AML-193 (cell line): Measurements from ENCODE around the gene TBX21.
A peak's percentile ranks its signal among the peaks of the same experiment; 100 is the strongest.

ENCODE experiments used
- DNase-seq, 2 experiments: peaks; one replicate each; lab custom pipeline; 2025; lab: John Stamatoyannopoulos, UW

TBX21 gene

DNA sequence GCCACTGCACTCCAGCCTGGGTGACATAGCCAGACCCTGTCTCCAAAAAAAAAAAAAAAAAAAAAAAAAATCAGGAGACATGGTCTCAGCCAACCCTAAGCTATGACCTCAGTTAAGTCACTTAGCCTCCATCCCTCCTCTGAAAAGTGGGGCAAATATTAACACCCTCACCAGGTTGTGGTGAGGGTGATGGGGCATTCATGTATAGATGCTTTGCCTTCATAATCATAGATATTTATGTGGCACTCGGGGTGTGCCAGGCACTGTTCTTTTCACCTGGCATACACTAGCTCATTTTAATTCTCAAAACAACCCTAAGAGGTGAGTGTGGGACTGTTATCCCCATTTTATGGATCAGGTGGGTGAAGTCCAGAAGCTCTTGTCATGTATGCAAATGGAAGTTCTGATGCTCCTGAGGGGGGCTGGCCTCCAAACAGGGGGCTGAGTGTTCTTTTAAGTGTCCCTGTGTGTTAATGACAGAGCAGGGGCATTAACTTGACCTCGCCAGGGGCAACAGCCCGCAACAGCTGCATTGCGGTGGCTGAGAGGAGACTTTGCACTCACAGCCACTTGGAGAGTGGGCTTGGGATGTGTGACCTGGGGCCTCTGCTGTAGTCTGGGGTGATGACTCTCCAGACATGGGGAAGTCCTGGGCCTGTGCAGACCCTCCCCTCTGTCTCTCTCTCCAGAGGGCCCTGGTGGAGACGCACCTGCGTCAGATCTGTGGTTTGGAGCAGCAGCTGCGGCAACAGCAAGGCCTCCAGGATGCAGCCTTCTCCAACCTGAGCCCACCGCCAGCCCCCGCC lies 34.9 kb upstream of the TBX21 start:
- DNase-seq = no peak

DNA sequence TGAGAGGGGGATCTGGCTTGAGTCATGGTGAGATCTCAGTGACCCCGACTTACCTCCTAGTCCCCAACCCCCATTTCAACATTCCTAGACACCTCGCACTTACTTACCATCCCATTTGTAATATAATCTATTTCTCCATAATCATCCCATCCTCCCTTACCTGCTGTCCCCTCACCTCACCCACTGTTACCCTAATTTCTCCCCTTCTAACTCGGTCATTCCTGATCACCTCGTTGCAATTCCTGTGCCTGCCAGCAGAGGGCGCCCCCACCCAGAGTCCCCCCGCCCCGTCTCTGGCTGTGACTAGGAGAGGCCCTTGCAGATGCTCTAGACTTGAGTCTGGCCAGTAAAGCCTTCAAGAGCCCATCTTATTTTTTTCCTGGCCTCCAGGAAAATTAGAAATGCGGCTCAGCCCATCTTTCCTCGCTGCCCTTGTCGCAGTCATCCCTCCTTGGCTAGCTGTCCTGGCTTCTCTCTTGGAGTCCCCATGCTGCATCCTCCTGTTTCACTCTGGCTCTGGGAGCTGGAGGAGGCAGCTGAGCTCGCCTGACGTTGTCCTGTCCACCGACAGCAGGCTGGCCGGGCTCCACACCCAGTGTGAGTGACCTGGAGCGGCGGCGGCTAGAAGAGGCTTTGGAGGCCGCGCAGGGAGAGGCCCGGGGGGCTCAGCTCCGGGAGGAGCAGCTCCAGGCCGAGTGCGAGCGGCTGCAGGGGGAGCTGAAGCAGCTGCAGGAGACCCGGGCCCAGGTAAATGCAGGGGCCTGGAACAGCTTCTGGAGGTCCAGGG lies 34.1 kb upstream of the TBX21 start:
- DNase-seq = peak; percentile 39 to 64

DNA sequence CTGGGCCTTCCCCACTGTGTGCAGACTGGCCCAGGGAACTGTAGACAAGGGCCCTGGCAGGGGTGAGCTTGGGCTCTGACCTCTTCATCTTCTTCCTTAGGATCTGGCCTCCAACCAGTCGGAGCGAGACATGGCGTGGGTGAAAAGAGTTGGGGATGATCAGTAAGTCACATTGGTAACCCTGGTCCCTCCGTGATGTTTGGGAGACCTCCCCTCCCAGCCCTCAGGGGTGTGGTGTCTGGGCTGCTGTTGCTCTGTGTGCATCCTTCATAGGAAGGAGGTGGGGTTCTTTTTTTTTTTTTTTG lies 33.5 kb upstream of the TBX21 start:
- DNase-seq = no peak

DNA sequence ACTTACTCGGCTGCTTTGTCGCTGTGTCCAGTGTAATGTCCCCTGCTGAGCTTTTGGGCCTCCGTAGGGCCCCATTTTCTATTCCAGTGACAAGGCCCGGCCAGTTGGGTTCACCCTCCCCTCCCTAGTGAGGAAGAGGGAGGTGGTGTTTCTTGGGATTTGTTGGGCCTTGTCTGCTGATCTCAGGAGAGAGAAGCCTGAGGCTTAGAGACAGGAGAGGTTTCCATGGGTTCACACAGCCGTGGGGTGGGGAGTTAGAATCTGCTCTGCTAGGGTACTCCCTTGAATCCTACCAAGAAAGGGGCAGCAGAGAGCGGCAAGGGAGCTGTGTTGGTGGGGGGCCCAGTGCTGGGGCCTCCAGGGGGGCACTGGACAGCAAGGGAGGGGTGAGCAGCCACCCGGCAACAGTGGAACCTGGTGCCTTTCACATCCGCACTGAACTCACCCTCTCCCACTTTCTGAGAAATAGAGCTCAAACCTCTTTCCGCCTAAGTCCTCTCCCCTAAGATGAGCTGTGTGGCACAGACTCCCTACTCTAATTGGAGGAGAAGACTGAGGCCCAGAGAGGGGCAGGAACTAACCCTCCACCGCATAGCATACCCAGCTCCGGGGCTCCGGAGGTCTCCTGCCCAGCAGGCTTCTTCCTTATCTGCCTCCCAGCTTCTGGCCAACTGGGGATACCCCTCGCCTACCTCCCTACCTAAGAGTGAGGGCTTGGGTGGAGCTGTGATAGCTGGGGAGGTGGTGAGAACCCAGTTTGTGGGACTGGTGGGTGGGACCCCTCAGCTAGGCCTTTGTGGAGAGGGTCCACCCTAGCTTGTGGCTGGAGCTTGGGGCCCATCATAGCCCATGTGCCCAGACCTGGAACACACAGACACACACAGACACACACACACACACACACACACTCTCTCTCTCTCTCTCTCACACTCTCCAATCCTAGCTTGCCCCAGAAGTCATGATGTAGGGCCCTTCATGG lies 32.3 kb upstream of the TBX21 start:
- DNase-seq = no peak

DNA sequence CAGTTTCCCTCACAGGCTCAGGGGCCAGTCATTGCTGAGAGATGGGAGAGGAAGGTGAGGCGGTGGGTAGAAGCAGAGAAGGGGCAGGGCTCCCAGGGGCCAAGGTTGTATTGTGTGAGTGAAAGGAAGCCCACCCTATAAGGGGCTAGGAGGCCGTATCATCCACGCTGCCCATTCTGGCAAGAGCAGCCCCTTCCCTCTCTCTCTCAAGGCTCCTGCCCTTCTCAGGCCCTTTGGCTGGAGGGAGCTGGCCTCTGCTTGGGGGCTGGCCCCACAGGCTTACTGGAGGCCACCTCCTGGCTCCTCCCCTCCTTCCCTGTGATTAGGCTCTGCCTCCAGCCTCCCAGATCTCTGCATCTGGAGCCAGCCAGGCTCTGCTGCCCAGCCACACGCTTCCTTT lies 31.4 kb upstream of the TBX21 start:
- no peak for DNase-seq

DNA sequence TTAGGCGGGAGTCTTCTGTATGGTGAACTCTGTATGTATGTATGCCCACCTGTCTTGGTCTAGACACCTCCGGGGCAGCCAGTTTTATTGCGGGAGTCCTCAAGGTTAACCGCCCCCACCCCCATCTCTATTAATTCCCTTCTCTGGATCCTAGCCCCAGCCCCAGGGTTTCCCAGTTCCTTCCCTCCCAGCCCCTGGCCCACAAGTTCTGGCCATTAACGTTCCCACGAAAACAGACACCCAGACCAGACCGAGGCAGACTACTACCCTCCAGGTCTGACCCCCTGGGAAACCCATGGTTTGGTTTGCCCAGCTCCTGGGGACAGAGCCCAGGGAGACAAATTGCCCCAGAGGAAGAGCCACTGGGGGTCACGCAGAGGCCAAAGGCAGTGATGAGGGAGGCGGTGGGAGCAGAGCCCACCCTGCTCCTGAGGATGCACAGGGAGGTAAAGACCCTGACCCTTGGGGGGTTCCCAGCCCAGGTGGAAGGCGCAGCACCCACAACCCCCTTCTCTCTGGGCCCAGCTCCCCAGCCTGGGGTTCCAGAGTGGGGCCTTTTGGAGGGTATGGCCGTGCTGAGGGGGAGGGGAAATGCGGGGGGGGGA lies 30.5 kb upstream of the TBX21 start:
- DNase-seq = no peak

DNA sequence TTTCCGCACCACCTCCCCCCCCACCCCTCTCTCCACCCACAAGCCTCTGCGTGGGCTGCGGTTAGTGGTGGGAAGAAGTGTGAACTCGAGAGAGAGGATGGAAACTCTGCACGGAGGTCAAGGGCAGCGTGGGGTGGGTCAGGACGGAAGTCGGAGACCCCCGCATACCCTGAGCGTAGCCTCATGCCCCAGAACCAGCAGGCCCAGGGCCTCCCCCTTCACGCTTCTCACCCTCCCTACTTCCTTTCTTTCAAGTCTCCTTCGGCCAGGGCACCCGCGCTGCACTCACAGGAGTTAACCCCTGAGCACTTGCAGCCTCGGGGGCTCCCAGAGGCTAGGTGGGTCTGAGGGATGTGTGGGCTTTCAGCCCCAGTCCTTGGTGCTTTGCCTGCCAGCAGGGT lies 29.8 kb upstream of the TBX21 start:
- no peak for DNase-seq

DNA sequence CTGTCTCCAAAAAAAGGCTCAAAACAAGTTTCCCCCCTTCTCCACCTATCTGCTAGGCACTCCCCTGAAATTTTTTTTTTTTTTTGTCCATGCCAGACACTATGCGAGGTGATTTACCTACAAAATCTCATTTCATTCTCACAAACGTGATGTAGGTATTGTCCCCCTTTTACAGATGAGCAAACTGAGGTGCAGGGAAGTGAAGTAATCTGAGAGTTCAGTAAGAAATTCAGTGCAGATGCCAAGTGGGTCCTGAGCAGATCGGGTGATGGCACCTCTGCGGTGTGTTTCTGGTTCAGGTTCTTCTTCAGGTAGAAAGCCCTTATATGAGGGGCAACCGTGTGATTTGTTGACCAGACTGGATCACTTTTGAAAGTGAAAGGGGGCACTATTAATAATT lies 29.4 kb upstream of the TBX21 start:
- no peak for DNase-seq

DNA sequence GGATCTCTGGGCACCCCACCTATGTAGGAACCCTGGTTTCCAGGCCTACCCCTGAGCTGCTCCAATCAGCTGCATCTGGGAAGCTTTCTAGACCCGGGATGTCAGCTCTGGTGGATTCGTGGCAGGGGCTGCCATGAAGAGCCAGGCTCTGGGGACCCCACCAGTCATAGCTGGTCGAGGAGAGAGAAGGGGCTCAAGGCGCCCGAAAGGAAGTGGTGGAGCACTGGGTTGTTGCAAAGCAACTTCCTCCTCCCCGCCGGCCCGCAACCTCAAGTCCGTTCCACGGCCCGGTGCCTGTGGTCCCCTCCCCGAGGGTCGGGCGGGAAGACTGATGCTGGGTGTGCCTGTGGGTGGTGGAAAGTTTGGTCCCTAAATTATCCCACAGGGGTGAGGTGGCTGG lies 28.9 kb upstream of the TBX21 start:
- DNase-seq = peak; percentile 22 to 76

DNA sequence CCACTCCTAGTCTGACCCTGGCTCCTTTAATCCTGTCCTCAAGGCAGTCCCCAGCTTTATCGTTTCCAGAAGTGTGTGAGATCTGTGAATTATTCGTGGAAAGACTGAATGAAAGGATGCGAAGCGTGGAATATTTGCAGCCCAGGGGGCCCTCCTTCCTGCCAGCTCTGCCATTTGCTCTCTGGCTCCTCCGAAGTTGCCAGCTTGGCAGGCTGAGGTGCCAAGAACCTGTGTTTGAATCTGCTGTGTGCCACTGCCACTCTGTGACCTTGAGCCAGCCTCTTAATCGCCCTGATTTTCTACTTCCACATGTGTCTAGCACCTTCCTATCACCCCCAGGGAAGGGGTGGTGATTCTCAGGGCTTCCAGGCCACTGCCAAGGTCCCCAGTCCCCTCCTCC lies 28.3 kb upstream of the TBX21 start:
- no peak for DNase-seq

DNA sequence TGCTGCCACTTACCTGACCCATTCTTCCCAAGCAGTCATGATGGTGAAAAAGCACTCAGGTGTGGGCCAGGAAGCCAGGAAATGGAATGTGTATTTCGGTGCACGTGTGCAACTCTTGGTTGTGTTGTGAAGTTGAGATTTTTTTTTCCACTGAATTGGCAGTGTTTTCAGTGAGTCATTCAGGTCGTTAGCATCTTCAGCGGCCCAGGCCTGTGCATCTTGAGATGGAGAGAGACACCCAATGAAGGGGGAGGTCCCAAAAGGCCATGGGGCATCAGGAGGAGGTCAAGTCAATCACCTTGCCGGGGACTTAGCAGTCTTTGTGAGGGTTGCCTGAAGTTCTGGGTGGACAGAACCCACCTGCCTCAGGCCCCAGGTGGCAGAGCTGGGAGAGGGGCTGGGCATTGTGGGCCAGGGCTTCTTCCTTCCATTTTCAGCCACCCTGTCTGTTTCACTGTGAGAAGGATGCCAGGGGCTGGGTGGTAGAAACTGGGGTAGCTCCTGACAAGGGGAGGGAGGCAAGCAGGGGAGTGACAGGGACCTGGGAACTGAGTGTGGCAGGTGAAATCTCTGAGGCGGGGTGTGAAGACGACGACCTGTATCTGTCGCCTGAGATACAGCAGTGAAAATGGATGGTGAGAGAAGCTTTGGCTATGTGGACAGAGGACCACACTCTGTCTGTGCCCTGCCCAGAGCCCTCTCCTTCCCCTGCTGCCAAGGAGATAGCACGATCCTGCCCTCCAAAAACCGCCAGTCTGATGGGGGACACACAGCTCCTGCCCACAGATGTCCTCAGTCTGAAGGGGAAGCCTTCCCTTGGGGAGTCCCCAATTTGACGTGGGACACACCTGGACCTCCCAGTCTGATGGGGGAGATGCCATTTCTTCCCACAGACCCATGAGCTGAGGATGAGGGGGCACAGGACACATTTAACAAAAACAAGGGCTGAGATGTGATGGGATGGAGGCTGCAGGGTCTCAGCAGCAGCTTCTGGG lies 27.2 kb upstream of the TBX21 start:
- DNase-seq = no peak

DNA sequence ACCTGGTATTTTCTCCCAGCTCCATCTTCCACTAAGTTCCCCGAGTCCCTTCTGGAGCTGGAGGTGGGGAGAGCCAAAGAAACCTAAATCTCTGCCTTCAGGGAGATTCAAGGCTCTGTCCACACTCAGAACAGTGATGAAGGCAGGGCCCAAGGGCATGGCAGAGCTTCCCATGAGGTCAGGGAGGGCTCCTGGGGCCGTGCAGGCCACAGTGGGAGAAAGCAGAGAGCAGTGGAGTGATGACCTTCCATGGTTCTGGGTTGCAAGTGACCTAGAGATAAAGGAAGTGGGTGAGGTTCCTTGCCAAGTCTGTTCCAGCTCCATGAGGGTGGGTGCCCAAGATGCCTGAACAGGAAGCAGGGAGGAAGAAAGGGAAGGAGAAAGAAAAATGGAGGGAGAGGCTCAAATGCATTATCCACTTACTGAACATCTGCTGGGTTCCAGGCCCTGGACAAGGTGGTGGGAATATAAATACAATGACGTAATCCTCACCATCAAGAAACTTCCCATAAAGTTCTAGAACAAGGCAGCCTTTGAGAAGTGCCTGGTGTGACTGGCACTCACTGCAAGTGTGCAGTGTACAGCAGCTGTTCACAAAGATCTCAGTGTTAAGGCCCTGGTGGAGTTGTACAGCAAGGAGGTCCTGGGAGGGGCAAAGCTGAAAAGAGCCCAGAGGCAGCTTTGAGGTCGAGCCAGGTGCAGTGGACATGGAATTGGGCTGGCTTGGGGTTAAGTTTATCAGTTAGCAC lies 25.8 kb upstream of the TBX21 start:
- peak in 1 of 2 experiments; percentile 44 for DNase-seq

DNA sequence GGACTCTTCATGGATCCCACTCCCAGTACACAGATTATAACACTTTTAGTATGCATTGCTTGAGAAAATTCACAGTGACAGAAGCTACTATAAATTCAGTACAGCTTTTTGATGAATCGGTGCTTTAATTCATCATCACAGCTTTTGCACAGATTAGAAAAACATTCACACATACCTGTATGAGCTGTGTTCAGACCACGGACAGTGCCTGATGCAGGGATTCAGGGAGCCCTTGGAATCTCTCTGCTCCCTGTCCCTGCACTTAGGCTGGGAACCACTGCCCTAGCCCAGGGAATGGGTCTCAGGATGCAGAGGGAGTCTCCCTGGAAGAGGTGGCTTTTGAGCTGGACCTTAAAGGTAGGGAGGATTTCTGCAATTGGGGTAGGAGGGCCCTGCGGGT lies 25.2 kb upstream of the TBX21 start:
- DNase-seq = no peak

DNA sequence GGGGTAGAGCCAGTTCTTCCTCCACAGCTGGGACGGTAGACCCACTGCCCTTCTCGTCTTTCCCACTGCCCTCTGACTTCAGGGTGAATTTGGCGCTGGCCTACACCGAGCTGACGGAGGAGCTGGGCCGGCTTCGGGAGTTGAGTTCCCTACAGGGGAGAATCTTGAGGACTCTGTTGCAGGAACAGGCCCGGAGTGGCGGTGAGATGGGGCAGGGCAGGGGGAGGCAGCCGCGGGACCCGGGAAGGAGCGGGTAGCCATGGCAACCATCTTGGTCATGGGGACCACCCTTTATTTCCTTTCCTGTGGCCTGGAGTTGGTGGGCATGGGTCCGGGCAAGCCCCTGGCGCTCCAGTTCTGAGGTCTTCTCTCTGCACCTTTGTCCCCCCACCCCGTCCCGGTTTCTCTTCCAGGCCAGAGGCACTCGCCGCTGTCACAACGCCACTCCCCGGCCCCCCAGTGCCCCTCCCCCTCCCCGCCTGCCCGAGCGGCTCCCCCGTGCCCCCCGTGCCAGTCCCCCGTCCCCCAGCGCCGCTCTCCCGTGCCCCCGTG lies 24.6 kb upstream of the TBX21 start:
- no peak for DNase-seq

DNA sequence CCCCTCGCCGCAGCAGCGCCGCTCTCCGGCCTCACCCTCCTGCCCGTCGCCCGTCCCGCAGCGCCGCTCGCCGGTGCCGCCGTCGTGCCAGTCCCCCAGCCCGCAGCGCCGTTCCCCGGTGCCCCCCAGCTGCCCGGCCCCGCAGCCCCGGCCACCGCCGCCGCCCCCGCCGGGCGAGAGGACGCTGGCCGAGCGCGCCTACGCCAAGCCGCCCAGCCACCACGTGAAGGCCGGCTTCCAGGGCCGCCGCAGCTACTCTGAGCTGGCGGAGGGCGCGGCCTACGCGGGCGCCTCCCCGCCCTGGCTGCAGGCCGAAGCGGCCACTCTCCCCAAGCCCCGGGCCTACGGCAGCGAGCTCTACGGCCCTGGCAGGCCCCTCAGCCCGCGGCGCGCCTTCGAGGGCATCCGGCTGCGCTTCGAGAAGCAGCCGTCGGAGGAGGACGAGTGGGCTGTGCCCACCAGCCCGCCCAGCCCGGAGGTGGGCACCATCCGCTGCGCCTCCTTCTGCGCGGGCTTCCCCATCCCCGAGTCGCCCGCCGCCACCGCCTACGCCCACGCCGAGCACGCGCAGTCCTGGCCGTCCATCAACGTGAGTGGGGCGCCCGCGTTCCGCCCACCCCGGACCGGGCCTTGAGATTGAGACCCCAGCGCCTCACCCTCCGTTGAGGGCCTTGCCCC lies 24.0 kb upstream of the TBX21 start:
- no peak for DNase-seq

DNA sequence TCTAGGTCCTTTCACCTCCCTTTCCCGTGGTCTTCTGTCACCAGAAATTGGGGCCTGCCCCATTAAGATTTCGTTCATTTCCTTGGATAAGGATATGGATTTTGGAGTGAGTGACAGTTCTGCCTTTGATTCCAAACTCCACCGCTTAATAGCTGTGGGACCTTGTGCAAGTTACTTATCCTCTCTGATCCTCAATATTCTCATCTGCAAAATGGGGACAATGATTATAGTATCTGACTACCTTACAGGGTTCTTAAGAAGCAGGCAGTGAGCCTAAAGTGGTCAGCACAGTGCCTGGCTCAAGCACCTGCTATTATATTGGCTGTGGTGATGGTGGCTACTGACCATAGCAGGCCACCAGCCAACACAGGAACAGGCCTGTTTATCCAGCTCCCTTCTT lies 23.4 kb upstream of the TBX21 start:
- no peak for DNase-seq

DNA sequence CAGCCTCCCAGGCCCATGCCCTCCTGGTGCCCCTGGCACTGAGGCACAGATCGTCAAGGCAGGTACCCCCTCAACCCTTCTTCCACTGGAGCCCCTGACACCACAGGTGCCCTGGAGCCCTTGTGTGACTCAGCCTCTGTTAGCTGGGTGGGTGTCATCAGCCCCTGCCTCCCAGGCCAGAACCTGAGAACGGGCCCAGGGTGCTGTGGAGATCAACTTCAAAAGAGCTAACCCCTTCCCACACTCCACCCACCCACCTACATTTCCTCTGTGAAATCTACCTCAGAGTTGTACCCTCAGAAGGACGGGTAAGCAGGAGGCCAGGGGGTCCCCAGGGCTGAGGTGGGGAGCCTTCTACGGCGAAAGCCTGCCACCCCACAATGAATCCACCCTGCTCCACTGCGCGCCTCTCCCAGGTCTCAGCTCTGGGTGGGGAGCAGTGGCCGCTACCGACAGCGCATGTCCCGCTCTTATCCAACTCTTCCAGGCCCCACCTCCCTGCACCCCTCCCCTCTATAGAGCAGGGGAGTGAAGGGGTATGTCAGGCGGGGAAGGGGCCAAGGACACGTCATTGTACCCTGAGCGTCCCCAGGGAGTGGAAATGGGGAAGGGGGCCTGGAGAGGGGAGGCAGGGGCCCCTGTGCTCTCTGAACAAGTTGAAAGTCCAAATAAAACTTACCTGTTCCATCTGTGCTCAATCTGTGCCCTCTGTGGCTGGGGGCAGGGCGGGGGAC lies 21.5 kb upstream of the TBX21 start:
- no peak for DNase-seq

DNA sequence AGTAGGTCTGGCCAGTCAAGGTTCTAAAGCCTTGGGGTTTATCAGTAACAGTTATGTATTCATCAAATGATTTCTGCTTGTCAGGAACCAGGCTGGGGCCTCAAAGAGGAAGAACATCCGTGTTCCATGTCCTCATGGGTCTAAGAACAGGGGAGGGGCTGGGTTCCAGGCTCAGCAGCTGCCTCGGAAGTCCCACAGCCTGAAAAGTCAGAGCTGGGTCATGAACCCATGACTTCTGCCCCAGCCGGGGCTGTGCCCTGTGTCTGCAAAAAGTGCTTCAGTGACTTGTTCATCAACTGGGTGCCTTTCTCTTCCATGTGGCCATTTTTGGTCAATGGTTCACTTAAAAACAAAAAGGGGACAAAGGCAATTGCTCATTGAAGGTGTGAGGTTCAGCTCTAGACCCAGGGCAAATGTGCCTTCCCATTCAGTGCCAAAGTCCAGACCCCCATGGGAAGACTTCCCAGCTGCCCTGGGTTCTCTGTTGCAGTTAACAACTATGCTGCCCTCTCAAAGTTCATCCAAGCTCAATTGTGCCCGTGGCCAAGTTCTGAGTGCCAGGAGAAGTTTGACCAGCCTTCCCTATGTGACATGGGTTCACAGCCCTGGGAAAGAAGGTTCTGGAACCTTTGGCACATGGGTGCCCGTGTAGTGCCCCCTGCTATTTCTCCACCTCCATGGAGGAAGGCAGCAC lies 20.6 kb upstream of the TBX21 start:
- no peak for DNase-seq
